IPS-15b (cell line): Measurements from ENCODE around the gene OR6C76.
"Not testable (repeated sequence)": the region's sequence is repeated elsewhere in the genome, so short reads cannot be mapped to it uniquely, and the experiment has no call there.

Experiments
- H3K27me3 ChIP-seq: one replicate; pipeline ENCODE4 v1.6.1; 2013; ENCODE audit warnings: low read length; ENCODE audit not compliant: control insufficient read depth, insufficient read depth
- H3K36me3 ChIP-seq: one replicate; pipeline ENCODE4 v1.6.1; 2013; ENCODE audit warnings: low read length; ENCODE audit not compliant: control insufficient read depth, insufficient read depth
- H3K4me1 ChIP-seq: one replicate; pipeline ENCODE4 v1.6.1; 2013; ENCODE audit warnings: mild to moderate bottlenecking, low read length; ENCODE audit not compliant: control insufficient read depth, insufficient read depth
- H3K4me3 ChIP-seq: one replicate; pipeline ENCODE4 v1.5.1; 2013; ENCODE audit warnings: low read depth, low read length
- H3K9ac ChIP-seq: one replicate; pipeline ENCODE4 v1.6.1; 2013; ENCODE audit warnings: low read depth, mild to moderate bottlenecking, low read length
- H3K9me3 ChIP-seq: one replicate; pipeline ENCODE4 v1.6.1; 2013; ENCODE audit warnings: mild to moderate bottlenecking, low read length; ENCODE audit not compliant: control insufficient read depth, insufficient read depth

The OR6C76 gene

GRCh38 chr12:55425954-55426353, at the start of gene OR6C76:
Gene OR6C76 (plus strand): TSS chr12:55426254. CDS start chr12:55426254, 0 bp downstream.
- no peak within 1 kb of the TSS for H3K9ac ChIP-seq
- H3K27me3 ChIP-seq: no peaks in the 10 kb centered on the region
- peaks cover 16% of the 10 kb centered on the region for H3K4me1 ChIP-seq
- H3K36me3 ChIP-seq: no peaks in the 10 kb centered on the region
- H3K4me3 ChIP-seq: no peak within 1 kb of the TSS
- H3K9me3 ChIP-seq: no peaks in the 10 kb centered on the region

DNA sequence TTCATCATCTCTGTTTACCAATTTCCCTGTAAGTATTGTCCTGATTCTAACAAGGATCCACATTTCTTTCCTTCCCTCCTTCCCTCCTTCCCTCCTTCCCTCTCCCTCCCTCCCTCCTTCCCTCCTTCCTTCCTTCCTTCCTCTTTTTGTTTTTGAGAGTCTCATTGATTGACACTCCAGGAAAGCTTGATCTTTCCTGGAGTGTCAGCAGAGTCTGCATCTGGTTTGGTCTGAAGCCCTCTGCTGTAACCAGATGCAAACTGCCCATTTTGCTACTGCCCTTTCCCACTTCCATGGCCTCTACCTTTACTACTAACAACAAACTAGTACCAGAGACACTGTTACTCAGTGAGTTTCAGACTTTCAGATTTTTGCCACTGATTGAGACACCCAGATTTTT, 40.2 kb upstream of the OR6C76 start:
- H3K4me3 ChIP-seq: no peak overlapping the region
- H3K9me3 ChIP-seq: no peaks in the 10 kb centered on the region
- no peaks in the 10 kb centered on the region for H3K36me3 ChIP-seq
- no peaks in the 10 kb centered on the region for H3K27me3 ChIP-seq
- no peak overlapping the region for H3K9ac ChIP-seq
- peaks cover 8% of the 10 kb centered on the region for H3K4me1 ChIP-seq

DNA sequence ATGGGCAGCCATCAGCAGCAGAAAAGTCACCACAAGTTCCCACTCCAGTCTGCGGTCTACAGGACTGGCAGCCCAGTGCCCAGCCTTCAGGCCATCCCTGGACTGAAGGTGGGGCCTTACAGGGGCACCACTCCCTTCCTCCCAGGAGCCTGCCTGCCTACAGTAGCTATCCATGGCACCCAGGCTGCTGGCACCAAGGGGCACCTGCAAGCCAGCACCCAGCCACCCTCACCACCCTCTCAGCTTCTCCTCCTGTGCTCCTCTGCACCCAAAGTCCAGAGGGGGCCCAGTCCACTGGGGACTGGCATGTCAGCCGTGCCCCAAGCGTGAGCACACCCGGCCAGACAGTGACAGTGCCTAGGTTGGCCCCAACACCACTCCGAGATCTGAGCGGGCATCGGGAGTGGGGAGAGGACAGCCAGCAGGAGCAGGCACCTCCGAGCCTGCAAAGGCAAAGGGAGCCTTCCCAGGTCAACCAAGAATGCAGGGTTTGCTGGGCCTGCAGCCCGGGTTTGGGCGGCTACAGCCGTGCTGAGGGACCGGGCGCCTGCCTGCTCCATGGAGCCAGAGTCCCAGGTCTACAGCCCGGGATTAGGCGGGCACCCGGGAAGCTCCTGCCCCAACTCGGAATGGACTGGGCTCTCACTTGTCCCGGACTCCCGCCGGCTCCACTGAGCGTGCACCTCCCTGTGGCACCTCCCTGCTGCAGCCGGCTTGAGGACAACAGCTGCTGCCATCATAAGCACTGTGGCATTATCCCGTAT, 33.8 kb upstream of the OR6C76 start:
- H3K36me3 ChIP-seq: no peaks in the 10 kb centered on the region
- no peaks in the 10 kb centered on the region for H3K4me1 ChIP-seq
- no peak overlapping the region for H3K4me3 ChIP-seq
- H3K27me3 ChIP-seq: no peaks in the 10 kb centered on the region
- no peak overlapping the region for H3K9ac ChIP-seq
- no peaks in the 10 kb centered on the region for H3K9me3 ChIP-seq

DNA sequence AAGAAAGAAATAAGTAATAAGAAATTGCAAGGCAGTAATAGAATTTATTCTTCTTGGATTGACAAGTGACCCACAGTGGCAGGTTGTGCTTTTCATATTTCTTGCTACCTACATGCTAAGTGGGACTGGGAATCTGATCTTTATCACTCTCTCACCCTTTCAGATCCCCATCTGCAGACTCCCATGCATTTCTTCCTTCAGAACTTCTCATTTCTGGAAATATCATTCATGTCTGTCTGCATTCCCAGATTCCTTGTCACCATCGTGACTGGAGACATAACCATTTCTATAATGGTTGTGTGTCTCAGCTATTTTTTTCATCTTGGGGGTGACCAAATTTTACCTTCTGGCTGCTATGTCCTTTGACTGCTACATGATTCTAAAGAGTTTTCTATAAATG, 29.7 kb upstream of the OR6C76 start:
- Histone ChIP-seq H3K4me3 (no peak overlapping the region), H3K9me3 (no peaks in the 10 kb centered on the region), H3K27me3 (no peaks in the 10 kb centered on the region), H3K36me3 (no peaks in the 10 kb centered on the region), H3K4me1 (no peaks in the 10 kb centered on the region), H3K9ac (no peak overlapping the region)

DNA sequence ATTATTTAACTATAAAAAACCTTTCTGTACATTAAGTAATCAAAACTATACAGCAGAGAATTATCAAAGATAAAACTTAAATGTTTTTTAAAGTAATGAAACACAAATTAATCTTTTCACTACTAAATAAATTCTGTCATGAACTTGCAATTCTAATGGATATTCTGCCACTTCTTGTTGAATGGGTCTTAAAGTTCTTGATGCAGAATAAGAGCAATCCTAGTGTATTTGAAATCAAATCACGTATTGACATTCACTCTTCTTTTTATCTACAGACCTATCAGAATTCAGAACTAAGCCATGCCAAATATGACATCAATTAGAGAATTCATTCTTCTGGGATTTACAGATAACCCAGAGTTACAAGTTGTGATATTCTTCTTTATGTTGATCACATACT, 25.8 kb upstream of the OR6C76 start, which contains the start of gene OR6C65:
Gene OR6C65, plus strand, starts transcription at position 301 of the 400 bp plus-strand sequence. Its CDS starts 0 bp downstream, at position 301.
- H3K9me3 ChIP-seq: no peaks in the 10 kb centered on the region
- no peaks in the 10 kb centered on the region for H3K27me3 ChIP-seq
- H3K4me1 ChIP-seq: no peaks in the 10 kb centered on the region
- no peak within 1 kb of the TSS for H3K4me3 ChIP-seq
- no peaks in the 10 kb centered on the region for H3K36me3 ChIP-seq
- no peak within 1 kb of the TSS for H3K9ac ChIP-seq

DNA sequence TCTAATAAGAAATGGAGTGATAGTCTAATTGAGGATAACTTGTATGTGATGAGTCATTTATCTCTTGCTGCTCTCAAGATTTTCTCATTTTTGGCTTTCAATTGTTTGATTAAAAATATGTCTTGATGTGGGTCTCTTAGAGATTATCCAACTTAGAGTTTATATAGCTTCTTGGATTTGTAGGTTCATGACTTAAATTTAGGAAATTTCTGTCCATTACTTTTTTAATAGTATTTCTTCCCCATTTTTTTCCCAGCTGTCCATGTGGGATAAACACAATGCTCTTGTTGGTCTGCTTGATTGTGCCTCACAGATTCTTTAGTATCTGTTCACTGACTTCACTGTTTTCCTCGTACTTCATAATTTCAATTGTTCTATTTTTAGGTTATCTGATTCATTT, 18.2 kb upstream of the OR6C76 start:
- H3K36me3 ChIP-seq: no peaks in the 10 kb centered on the region
- no peaks in the 10 kb centered on the region for H3K4me1 ChIP-seq
- no peak overlapping the region for H3K9ac ChIP-seq
- H3K9me3 ChIP-seq: no peaks in the 10 kb centered on the region
- no peak overlapping the region for H3K4me3 ChIP-seq
- no peaks in the 10 kb centered on the region for H3K27me3 ChIP-seq

GRCh38 chr12:55409133-55409532, 16.9 kb upstream of the OR6C76 start:
- H3K27me3 ChIP-seq, H3K4me3 ChIP-seq, H3K4me1 ChIP-seq, H3K9ac ChIP-seq, H3K9me3 ChIP-seq, H3K36me3 ChIP-seq: not testable (repeated sequence)

DNA sequence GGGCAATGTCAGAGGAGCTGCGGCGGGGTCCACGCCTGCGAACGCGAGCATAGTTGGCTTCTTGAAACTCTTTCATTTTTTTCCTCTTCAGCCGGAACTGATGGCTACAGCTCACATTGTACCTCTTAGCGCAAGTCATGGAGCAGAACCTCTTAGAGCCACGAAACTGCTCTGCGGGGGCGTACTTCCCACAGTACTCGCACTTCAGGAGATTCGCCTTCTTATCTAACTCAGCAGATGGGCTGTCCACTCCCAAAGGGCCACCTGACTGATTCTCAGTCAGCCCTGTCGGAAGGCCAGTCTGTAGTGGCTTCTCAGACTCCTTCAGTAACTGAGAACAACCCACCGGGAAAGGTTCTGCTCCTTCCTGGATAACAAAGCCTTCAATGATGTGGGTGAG, 13.9 kb upstream of the OR6C76 start:
- H3K27me3 ChIP-seq, H3K4me1 ChIP-seq, H3K4me3 ChIP-seq, H3K9me3 ChIP-seq, H3K36me3 ChIP-seq, H3K9ac ChIP-seq: not testable (repeated sequence)

- H3K4me1 ChIP-seq, H3K36me3 ChIP-seq, H3K9ac ChIP-seq, H3K27me3 ChIP-seq, H3K4me3 ChIP-seq, H3K9me3 ChIP-seq: not testable (repeated sequence)
Observed at GRCh38 chr12:55413498-55414388, 12.3 kb upstream of the OR6C76 start.

- H3K9ac ChIP-seq, H3K4me1 ChIP-seq, H3K9me3 ChIP-seq, H3K27me3 ChIP-seq, H3K4me3 ChIP-seq, H3K36me3 ChIP-seq: not testable (repeated sequence)
Observed at GRCh38 chr12:55414396-55414823, 11.6 kb upstream of the OR6C76 start.

GRCh38 chr12:55414889-55415288, 11.2 kb upstream of the OR6C76 start:
- H3K9me3 ChIP-seq, H3K9ac ChIP-seq, H3K36me3 ChIP-seq, H3K4me1 ChIP-seq, H3K27me3 ChIP-seq, H3K4me3 ChIP-seq: not testable (repeated sequence)

DNA sequence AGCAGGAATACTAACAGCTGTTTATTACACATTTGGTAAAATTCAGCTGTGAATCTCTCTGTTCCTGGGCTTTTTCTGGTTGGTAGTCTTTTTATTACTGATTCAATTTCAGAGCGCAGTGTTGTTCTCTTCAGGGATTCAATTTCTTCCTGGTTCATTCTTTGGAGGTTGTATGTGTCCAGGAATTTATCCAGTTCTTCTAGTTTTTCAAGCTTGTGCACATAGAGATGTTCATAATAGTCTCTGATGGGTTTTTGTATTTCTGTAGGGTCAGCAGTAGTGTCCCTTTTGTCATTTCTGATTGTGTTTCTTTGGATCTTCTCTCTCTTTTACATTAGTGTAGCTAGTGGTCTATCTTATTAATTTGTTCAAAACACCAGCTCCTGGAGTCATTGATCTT, 9.1 kb upstream of the OR6C76 start:
- Histone ChIP-seq H3K27me3 (no peaks in the 10 kb centered on the region), H3K9ac (no peak overlapping the region), H3K9me3 (no peaks in the 10 kb centered on the region), H3K4me3 (no peak overlapping the region), H3K4me1 (no peaks in the 10 kb centered on the region), H3K36me3 (no peaks in the 10 kb centered on the region)
